ENCODE results near the gene VAMP1.

DNA sequence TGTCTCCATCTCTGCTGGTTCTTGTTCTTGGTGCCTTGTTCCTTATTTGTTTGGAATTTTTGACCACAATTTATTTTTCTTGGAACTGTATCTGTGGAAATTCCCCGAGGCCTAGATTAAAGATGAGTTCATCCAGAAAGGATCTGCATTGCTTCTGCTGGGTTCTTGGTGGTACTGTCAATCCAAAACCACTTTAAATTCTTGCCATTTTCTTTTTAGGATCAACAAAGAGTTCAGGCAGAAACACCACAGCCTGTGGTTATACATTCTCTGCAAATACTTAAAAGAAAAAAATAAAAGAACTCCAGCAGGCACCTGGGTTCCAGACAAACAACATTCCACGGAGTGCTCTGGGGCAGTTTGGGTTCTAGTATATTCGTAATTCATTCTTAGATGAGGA is 6.0 kb upstream of the VAMP1 start:
- TF ChIP-seq, protein P1, sequence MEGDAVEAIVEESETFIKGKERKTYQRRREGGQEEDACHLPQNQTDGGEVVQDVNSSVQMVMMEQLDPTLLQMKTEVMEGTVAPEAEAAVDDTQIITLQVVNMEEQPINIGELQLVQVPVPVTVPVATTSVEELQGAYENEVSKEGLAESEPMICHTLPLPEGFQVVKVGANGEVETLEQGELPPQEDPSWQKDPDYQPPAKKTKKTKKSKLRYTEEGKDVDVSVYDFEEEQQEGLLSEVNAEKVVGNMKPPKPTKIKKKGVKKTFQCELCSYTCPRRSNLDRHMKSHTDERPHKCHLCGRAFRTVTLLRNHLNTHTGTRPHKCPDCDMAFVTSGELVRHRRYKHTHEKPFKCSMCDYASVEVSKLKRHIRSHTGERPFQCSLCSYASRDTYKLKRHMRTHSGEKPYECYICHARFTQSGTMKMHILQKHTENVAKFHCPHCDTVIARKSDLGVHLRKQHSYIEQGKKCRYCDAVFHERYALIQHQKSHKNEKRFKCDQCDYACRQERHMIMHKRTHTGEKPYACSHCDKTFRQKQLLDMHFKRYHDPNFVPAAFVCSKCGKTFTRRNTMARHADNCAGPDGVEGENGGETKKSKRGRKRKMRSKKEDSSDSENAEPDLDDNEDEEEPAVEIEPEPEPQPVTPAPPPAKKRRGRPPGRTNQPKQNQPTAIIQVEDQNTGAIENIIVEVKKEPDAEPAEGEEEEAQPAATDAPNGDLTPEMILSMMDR (IDR thresholded peaks at IDR 0.05): no peak
- no peak for TF ChIP-seq POLR2A (IDR thresholded peaks at IDR 0.05)
